WI38 (cell line): ENCODE data around the gene SNX10.
"Not testable (repeated sequence)": the region's sequence is repeated elsewhere in the genome, so short reads cannot be mapped to it uniquely, and the experiment has no call there.

Source experiments
- H3K4me3 ChIP-seq: 2 replicates; pipeline ENCODE4 v1.5.1; 2011; ENCODE audit warnings: low read depth, mild to moderate bottlenecking, control low read depth, low read length
- TF ChIP-seq, protein P1 (sequence below): IDR thresholded peaks from 2 replicates; pipeline ENCODE4 v1.5.1; 2012; ENCODE audit warnings: low read depth, mild to moderate bottlenecking, control low read depth, low read length

SNX10 gene

DNA sequence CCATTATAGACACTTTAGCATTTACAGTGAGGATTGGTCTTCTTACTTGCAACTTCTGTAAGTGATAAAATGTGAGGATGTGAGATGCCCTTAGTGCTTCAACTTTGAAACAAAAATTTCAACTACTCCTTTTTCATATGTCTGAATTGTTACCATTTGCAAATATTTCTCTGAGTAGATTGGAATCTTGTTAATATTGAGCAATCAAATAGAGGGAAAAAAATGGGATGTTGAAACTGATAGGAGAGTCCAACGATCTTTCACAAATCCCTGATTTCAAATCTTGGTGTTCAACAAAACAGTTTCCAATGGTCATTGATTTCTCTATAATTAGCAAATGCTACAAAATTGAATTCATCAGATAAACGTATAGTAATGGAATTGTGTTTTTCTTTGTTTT lies 5.5 kb upstream of the SNX10 start:
- TF ChIP-seq, protein P1, sequence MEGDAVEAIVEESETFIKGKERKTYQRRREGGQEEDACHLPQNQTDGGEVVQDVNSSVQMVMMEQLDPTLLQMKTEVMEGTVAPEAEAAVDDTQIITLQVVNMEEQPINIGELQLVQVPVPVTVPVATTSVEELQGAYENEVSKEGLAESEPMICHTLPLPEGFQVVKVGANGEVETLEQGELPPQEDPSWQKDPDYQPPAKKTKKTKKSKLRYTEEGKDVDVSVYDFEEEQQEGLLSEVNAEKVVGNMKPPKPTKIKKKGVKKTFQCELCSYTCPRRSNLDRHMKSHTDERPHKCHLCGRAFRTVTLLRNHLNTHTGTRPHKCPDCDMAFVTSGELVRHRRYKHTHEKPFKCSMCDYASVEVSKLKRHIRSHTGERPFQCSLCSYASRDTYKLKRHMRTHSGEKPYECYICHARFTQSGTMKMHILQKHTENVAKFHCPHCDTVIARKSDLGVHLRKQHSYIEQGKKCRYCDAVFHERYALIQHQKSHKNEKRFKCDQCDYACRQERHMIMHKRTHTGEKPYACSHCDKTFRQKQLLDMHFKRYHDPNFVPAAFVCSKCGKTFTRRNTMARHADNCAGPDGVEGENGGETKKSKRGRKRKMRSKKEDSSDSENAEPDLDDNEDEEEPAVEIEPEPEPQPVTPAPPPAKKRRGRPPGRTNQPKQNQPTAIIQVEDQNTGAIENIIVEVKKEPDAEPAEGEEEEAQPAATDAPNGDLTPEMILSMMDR = no peak

DNA sequence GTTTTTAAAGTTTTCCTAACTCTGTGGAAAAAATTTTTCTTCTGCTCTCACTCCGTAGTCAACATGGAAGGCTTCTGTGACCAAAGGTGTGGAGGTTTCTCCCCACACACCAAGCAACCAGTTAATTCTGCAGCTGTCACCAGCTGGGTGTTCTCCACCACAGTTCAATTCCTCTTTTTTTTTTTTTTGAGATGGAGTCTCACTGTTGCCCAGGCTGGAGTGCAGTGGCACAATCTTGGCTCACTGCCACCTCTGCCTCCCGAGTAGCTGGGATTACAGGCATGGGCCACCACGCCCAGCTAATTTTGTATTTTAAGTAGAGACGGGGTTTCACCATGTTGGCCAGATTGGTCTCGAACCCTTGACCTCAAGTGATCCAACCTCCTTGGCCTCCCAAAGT lies 3.5 kb upstream of the SNX10 start:
- not testable (repeated sequence) for H3K4me3 ChIP-seq

More for the DNA sequence above, 5.5 kb upstream of the SNX10 start:
- H3K4me3 ChIP-seq = no peak overlapping the region

DNA sequence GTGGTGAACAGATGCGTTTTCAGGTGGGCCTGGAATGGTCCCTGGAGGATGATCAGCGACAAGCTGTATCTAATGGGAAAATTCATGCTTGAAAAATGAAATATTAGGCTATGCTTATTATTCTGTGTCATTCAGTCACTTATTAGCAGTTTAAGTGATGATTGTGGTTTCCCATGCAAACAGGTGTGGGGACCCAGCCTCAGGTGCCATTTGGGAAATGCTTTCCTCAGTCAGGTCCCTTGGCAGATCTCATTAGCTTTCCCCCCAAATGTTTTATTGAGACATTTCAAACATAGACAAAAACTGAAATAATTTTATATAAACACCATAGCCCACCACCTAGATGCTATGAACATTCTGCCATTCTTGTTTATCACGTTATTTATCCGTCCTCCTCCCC lies 411 bp upstream of the SNX10 start:
- TF ChIP-seq, protein P1 = no peak
- H3K4me3 ChIP-seq = no peak overlapping the region

DNA sequence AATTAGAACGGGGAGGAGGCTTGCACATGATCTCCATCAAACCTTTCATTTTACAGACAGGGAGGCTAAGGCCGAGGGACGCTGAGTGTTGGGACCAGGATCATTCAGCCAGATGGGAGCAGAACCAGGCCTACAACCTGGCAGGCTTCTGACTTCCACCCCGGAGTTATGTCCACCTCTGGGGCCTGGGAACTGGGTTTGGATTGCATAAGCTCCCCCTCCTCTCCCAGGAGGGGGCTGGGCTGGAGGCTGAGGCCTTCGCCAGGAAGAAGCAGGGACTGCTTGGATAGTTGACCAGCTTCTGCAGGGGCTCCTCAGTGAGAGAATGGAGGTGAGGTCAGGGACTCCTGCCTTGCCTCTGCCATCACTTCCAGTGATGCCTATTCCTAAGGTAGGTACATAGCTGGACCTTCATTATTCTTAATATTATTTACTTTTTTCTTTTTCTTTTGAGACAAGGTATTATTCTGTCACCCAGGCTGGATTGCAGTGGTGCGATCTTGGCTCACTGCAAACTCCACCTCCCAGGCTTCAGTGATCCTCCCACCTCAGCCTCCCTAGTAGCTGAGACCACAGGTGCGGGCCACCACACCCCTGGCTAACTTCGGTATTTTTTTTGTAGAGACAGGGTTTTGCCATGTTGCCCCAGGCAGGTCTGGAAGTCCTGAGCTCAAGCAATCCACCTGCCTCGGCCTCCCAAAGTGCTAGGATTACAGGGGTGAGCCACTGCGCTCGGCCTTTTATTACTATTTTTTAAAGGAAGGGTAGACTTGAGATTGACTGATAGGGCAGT lies 1.3 kb downstream of the SNX10 start:
- TF ChIP-seq, protein P1 = no peak
- H3K4me3 ChIP-seq = no peak overlapping the region

DNA sequence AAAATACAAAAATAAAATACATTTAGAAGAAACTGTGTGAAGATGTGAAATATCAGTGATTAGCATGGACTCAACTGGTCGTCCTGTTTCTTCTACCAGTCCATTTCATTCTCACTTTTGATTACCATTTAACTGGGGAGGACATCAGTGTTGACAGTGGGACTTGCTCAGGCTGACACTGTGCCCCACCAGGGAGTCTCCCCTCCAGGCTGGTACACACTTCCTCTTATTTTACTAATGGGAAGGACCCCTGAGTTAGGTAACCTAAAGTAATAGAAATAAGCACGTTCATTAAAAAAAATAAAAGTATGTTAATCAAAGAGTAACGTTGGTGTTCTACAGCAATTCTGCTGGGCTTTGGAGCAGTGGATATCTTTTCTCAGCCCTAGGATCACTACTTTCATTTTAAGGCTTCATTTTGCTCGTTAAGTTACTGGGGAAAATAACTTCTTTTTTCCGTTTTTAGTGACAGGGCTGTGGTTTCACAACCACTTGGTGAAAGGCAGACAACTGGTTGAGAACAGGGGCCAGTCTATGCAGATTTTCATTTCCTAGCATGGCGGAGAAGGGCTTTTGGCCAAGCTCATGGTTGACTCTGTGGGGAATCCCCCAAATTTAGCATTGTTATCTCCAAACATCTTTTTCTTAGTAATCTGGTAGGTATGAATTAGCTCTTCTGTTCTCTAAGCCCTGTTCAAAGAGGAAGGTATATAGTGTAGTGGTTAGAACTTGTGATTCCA lies 2.1 kb downstream of the SNX10 start:
- TF ChIP-seq, protein P1 = no peak
- no peak overlapping the region for H3K4me3 ChIP-seq

DNA sequence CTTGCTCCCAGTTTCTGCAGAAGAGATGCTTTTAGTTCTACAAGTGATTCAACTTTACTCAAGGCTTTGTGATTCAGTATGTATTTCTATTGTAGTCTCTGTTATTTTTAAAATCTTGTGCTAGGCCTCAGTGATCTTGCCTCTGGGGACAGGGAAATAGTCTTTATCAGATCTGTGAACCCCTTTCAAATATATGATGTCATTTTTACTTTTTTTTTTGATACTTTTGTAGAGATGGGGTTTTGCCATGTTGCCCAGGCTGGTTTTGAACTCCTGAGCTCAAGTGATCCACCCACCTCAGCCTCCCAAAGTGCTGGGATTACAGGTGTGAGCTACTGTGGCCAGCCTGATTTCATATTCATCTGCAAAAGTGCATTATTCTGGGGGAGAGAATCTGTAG lies 3.4 kb downstream of the SNX10 start:
- no peak overlapping the region for H3K4me3 ChIP-seq
- TF ChIP-seq, protein P1 = no peak

DNA sequence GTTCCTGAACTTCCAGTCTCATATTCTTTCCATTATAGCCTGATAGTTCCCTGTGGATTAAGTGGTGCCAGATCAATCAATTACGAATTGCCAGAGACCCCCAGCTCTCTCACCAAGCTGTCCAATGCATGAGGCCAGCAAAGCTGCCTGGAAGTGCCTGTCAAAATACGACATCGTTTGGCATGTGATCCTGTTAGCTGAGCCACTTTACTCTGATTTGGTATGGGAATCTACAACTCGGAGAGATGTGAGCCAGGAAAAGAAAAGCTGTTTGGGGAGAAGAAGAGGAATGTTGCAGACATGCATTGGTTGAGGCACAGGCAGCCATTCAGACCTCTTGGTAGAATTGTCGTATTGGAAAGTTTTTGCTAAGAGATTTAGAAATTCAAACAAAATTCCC lies 3.9 kb downstream of the SNX10 start:
- TF ChIP-seq, protein P1 = no peak
- no peak overlapping the region for H3K4me3 ChIP-seq
